Ovary (tissue), 3 donors: ENCODE results near the gene MARS1.

Experiments
- EP300 ChIP-seq: sonication (generic); formaldehyde crosslinking; IDR thresholded peaks from one replicate; pipeline ENCODE4 v1.6.1; 2017; ENCODE audit warnings: antibody characterized with exemption
- POLR2A ChIP-seq: fragments of 450-650 bp; IDR thresholded peaks from one replicate; pipeline ENCODE4 v1.6.1; 2017; ENCODE audit warnings: antibody characterized with exemption, mild to moderate bottlenecking, moderate library complexity
- TF ChIP-seq, protein P1 (sequence below), 3 donors: fragments of 450-650 bp in 2 of 3; fragments of 200-600 bp in 1 of 3; IDR thresholded peaks; one replicate each; pipeline versions ENCODE4 v1.5.1 to v1.8.0; 2016 to 2022; ENCODE audit warnings: antibody characterized with exemption in 3 of 3, mild to moderate bottlenecking in 1 of 3
- donor health status: DM: no; HTN: no; CAD: no.

DNA sequence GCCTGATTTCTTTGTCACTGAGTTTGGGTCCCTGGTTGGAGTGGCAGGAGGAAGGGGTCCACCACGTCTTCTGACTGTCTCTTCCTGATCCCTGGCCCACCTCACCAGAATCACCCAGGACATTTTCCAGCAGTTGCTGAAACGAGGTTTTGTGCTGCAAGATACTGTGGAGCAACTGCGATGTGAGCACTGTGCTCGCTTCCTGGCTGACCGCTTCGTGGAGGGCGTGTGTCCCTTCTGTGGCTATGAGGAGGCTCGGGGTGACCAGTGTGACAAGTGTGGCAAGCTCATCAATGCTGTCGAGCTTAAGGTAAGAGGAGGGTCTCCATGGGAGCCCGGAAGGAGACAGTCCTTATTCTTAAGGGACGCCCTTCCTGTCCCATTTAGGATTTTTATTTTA lies 12.3 kb downstream of the MARS1 start:
- TF ChIP-seq, protein P1, sequence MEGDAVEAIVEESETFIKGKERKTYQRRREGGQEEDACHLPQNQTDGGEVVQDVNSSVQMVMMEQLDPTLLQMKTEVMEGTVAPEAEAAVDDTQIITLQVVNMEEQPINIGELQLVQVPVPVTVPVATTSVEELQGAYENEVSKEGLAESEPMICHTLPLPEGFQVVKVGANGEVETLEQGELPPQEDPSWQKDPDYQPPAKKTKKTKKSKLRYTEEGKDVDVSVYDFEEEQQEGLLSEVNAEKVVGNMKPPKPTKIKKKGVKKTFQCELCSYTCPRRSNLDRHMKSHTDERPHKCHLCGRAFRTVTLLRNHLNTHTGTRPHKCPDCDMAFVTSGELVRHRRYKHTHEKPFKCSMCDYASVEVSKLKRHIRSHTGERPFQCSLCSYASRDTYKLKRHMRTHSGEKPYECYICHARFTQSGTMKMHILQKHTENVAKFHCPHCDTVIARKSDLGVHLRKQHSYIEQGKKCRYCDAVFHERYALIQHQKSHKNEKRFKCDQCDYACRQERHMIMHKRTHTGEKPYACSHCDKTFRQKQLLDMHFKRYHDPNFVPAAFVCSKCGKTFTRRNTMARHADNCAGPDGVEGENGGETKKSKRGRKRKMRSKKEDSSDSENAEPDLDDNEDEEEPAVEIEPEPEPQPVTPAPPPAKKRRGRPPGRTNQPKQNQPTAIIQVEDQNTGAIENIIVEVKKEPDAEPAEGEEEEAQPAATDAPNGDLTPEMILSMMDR (IDR thresholded peaks at IDR 0.05), result no peak
- TF ChIP-seq POLR2A (no peak), EP300 (no peak)
